Measurements from ENCODE around the gene FN3KRP. TPM values are rescaled to one million over a fixed set of nuclear protein-coding genes. Genes with fewer than 3 reads are reported as not detected.

FN3KRP gene
- total RNA-seq, 1 experiment from 2014 or later = 53.4 TPM

- Histone ChIP-seq H3K4me1 (replicated peaks) (peaks cover 14% of the 10 kb centered on the region), H3K27ac (no peak overlapping the region), H3K4me3 (no peak overlapping the region), H3K9me3 (replicated peaks) (peaks cover 21% of the 10 kb centered on the region), H3K27me3 (replicated peaks) (peaks cover 9% of the 10 kb centered on the region), H3K36me3 (0 out of 2 replicates have a peak, but pooled peaks cover 2% of the 10 kb centered on the region)
- no peak for DNase-seq (ENCODE audit: low read depth in 1 of 2, low spot score in 2 of 2)
Observed at GRCh38 chr17:82696259-82696658, 20.2 kb upstream of the FN3KRP start.

- Histone ChIP-seq H3K36me3 (0 out of 2 replicates have a peak, but pooled peaks cover 2% of the 10 kb centered on the region), H3K27me3 (replicated peaks) (peaks cover 9% of the 10 kb centered on the region), H3K9me3 (replicated peaks) (peaks cover 21% of the 10 kb centered on the region), H3K27ac (no peak overlapping the region), H3K4me3 (peak overlapping the region; percentile 94), H3K4me1 (replicated peaks) (peaks cover 14% of the 10 kb centered on the region)
- no peak for DNase-seq (ENCODE audit: low read depth in 1 of 2, low spot score in 2 of 2)
Observed at GRCh38 chr17:82696916-82697807, 19.3 kb upstream of the FN3KRP start.

GRCh38 chr17:82697808-82698064 lies 18.8 kb upstream of the FN3KRP start:
- H3K27ac ChIP-seq = no peak overlapping the region
- H3K27me3 ChIP-seq (replicated peaks) = peaks cover 9% of the 10 kb centered on the region
- peaks cover 21% of the 10 kb centered on the region for H3K9me3 ChIP-seq (replicated peaks)
- H3K4me1 ChIP-seq (replicated peaks) = peaks cover 14% of the 10 kb centered on the region
- peak overlapping the region; percentile 94 for H3K4me3 ChIP-seq
- no peak for DNase-seq (ENCODE audit: low read depth in 1 of 2, low spot score in 2 of 2)
- 0 out of 2 replicates have a peak, but pooled peaks cover 2% of the 10 kb centered on the region for H3K36me3 ChIP-seq

GRCh38 chr17:82698065-82698973 lies 18.2 kb upstream of the FN3KRP start, which contains the start of gene RAB40B:
RAB40B (minus strand) TSS chr17:82698698; CDS start chr17:82698596, 102 bp downstream.
- Histone ChIP-seq H3K4me3 (peak within 1 kb of the TSS; percentile 94), H3K27me3 (replicated peaks) (peaks cover 9% of the 10 kb centered on the region), H3K9me3 (replicated peaks) (peaks cover 21% of the 10 kb centered on the region), H3K27ac (no peak within 1 kb of the TSS), H3K36me3 (0 out of 2 replicates have a peak, but pooled peaks cover 2% of the 10 kb centered on the region), H3K4me1 (replicated peaks) (peaks cover 14% of the 10 kb centered on the region)
- peak; percentile 95 to 100 for DNase-seq (ENCODE audit: low read depth in 1 of 2, low spot score in 2 of 2)

- DNase-seq (ENCODE audit: low read depth in 1 of 2, low spot score in 2 of 2) = no peak
- peaks cover 21% of the 10 kb centered on the region for H3K9me3 ChIP-seq (replicated peaks)
- H3K4me1 ChIP-seq (replicated peaks) = peaks cover 14% of the 10 kb centered on the region
- peaks cover 9% of the 10 kb centered on the region for H3K27me3 ChIP-seq (replicated peaks)
- no peak overlapping the region for H3K27ac ChIP-seq
- H3K36me3 ChIP-seq = 0 out of 2 replicates have a peak, but pooled peaks cover 2% of the 10 kb centered on the region
- H3K4me3 ChIP-seq = peak overlapping the region; percentile 94
Observed at GRCh38 chr17:82698974-82699442, 17.5 kb upstream of the FN3KRP start.

- peaks cover 16% of the 10 kb centered on the region for H3K9me3 ChIP-seq (replicated peaks)
- no peak for DNase-seq (ENCODE audit: low read depth in 1 of 2, low spot score in 2 of 2)
- H3K27me3 ChIP-seq (replicated peaks) = peaks cover 13% of the 10 kb centered on the region
- H3K4me1 ChIP-seq (replicated peaks) = peaks cover 14% of the 10 kb centered on the region
- H3K4me3 ChIP-seq = no peak overlapping the region
- no peak overlapping the region for H3K27ac ChIP-seq
- 0 out of 2 replicates have a peak, but pooled peaks cover 2% of the 10 kb centered on the region for H3K36me3 ChIP-seq
Observed at GRCh38 chr17:82699551-82699950, 17.0 kb upstream of the FN3KRP start.

- Histone ChIP-seq H3K36me3 (no peaks in the 10 kb centered on the region), H3K4me1 (replicated peaks) (peaks cover 11% of the 10 kb centered on the region), H3K27ac (no peak overlapping the region), H3K9me3 (replicated peaks) (peaks cover 6% of the 10 kb centered on the region; the same call in 1 of the 2 replicates), H3K4me3 (no peak overlapping the region), H3K27me3 (replicated peaks) (peaks cover 9% of the 10 kb centered on the region)
- no peak for DNase-seq (ENCODE audit: low read depth in 1 of 2, low spot score in 2 of 2)
Observed at GRCh38 chr17:82702231-82702927, 14.1 kb upstream of the FN3KRP start.

- Histone ChIP-seq H3K27me3 (replicated peaks) (0 out of 2 replicates have a peak, but pooled peaks cover 3% of the 10 kb centered on the region), H3K4me1 (replicated peaks) (peaks cover 4% of the 10 kb centered on the region), H3K4me3 (no peak overlapping the region), H3K36me3 (no peaks in the 10 kb centered on the region), H3K27ac (no peak overlapping the region), H3K9me3 (replicated peaks) (peaks cover 3% of the 10 kb centered on the region; the same call in 1 of the 2 replicates)
- no peak for DNase-seq (ENCODE audit: low read depth in 1 of 2, low spot score in 2 of 2)
Observed at GRCh38 chr17:82703036-82703745, 13.3 kb upstream of the FN3KRP start.

GRCh38 chr17:82703935-82704865 lies 12.3 kb upstream of the FN3KRP start:
- H3K4me1 ChIP-seq (replicated peaks) = peaks cover under 1% of the 10 kb centered on the region
- no peaks in the 10 kb centered on the region for H3K9me3 ChIP-seq (replicated peaks)
- no peak overlapping the region for H3K4me3 ChIP-seq
- no peak overlapping the region for H3K27ac ChIP-seq
- 0 out of 2 replicates have a peak, but pooled peaks cover 3% of the 10 kb centered on the region for H3K27me3 ChIP-seq (replicated peaks)
- H3K36me3 ChIP-seq = no peaks in the 10 kb centered on the region
- no peak for DNase-seq (ENCODE audit: low read depth in 1 of 2, low spot score in 2 of 2)

GRCh38 chr17:82704886-82705285 lies 11.6 kb upstream of the FN3KRP start:
- no peaks in the 10 kb centered on the region for H3K36me3 ChIP-seq
- H3K27me3 ChIP-seq (replicated peaks) = 0 out of 2 replicates have a peak, but pooled peaks cover 3% of the 10 kb centered on the region
- no peaks in the 10 kb centered on the region; the same call in 1 of the 2 replicates for H3K4me1 ChIP-seq (replicated peaks)

GRCh38 chr17:82705756-82706155 lies 10.8 kb upstream of the FN3KRP start:
- H3K4me1 ChIP-seq (replicated peaks) = no peaks in the 10 kb centered on the region; the same call in 1 of the 2 replicates
- no peak for DNase-seq (ENCODE audit: low read depth in 1 of 2, low spot score in 2 of 2)
- H3K4me3 ChIP-seq = no peak overlapping the region
- H3K27me3 ChIP-seq (replicated peaks) = 0 out of 2 replicates have a peak, but pooled peaks cover 3% of the 10 kb centered on the region
- no peaks in the 10 kb centered on the region for H3K36me3 ChIP-seq
- H3K9me3 ChIP-seq (replicated peaks) = no peaks in the 10 kb centered on the region
- no peak overlapping the region for H3K27ac ChIP-seq

More at GRCh38 chr17:82704886-82705285, 11.6 kb upstream of the FN3KRP start:
- DNase-seq (ENCODE audit: low read depth in 1 of 2, low spot score in 2 of 2) = no peak
- H3K9me3 ChIP-seq (replicated peaks) = no peaks in the 10 kb centered on the region
- no peak overlapping the region for H3K27ac ChIP-seq
- no peak overlapping the region for H3K4me3 ChIP-seq

Data from SJSA1 (cell line).